PC-9 (cell line): ENCODE data around the gene C2CD2.

ENCODE experiments used
- CTCF ChIP-seq: fragments of 200-600 bp; sonication (generic); conservative IDR thresholded peaks from 2 replicates; pipeline ENCODE4 v1.6.1; 2017; ENCODE audit warnings: mixed run types, antibody characterized with exemption, mild to moderate bottlenecking, moderate library complexity
- EZH2 ChIP-seq: fragments of 200-600 bp; sonication (generic); IDR thresholded peaks from 2 replicates; pipeline ENCODE4 v1.8.0; 2017; ENCODE audit warnings: antibody characterized with exemption, low read depth

GRCh38 chr21:41928621-41929220, 25.1 kb downstream of the C2CD2 start:
- TF ChIP-seq CTCF (no peak), EZH2 (no peak)
